PC-3 (cell line): ENCODE results near the gene NR2F6.

Source experiments
- EZH2 ChIP-seq: fragments of 300-600 bp; sonication (generic); IDR thresholded peaks from one replicate; pipeline ENCODE4 v1.6.1; 2017; ENCODE audit warnings: antibody characterized with exemption, mild to moderate bottlenecking, low read length; ENCODE audit not compliant: unreplicated experiment
- TF ChIP-seq, protein P1 (sequence below): fragments of 300-600 bp; sonication (generic); conservative IDR thresholded peaks from 2 replicates; pipeline ENCODE4 v1.5.1; 2017; ENCODE audit warnings: antibody characterized with exemption, low read depth, mild to moderate bottlenecking, low read length

DNA sequence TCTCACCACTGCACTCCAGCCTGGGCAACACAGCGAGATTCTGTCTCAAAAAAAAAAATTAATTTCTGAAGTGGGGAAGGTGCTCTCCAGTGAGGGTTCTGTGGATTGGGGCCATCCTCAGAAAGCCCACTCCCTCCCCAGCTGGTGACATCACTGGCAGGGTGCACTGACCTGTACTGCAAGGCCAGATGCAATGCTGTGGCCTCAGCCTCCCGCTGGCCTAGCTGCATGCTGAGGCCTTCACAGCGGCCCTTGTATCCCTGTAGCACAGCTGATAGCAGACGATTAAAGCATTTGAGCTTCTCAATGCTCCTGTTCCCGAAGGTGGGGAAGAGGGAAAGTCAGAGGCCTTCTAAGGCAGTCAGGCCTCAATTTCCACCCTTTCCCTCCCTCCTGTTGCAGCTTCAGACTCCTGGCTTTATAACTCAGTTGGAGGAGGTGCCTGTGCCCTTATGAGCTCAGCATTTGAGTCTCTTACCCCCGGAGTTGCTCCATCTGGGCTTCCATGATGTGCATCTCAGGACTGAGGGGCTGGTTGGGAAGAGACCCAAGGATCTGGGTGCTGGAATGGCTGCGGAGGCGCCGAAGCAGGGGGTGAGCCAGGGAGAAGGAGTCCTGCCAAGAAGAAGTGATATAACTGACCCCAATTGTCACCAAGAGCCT is 13.5 kb upstream of the NR2F6 start:
- TF ChIP-seq, protein P1, sequence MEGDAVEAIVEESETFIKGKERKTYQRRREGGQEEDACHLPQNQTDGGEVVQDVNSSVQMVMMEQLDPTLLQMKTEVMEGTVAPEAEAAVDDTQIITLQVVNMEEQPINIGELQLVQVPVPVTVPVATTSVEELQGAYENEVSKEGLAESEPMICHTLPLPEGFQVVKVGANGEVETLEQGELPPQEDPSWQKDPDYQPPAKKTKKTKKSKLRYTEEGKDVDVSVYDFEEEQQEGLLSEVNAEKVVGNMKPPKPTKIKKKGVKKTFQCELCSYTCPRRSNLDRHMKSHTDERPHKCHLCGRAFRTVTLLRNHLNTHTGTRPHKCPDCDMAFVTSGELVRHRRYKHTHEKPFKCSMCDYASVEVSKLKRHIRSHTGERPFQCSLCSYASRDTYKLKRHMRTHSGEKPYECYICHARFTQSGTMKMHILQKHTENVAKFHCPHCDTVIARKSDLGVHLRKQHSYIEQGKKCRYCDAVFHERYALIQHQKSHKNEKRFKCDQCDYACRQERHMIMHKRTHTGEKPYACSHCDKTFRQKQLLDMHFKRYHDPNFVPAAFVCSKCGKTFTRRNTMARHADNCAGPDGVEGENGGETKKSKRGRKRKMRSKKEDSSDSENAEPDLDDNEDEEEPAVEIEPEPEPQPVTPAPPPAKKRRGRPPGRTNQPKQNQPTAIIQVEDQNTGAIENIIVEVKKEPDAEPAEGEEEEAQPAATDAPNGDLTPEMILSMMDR, result no peak
- TF ChIP-seq EZH2, result no peak
